K562 (cell line): ENCODE measurements around the gene ACOT13. TPM values are rescaled to one million over a fixed set of nuclear protein-coding genes. Genes with fewer than 3 reads are reported as not detected.

Source experiments
- ETV6 ChIP-seq, 3 experiments: fragments of 150-350 bp in 1 of 3; sonication (generic) in 1 of 3; formaldehyde crosslinking in 1 of 3; IDR thresholded peaks; 2 replicates each; pipeline versions ENCODE4 v1.6.1 to v1.8.0; 2014 to 2022; ENCODE audit warnings: borderline replicate concordance in 2 of 3, low read depth in 2 of 3, antibody characterized with exemption in 1 of 3, low read length in 1 of 3, mild to moderate bottlenecking in 1 of 3, missing genetic modification reagents in 1 of 3
- GATAD2A ChIP-seq: fragments of 450-650 bp; IDR thresholded peaks from 2 replicates; pipeline ENCODE4 v1.6.1; 2017
- MAFK ChIP-seq: IDR thresholded peaks from 2 replicates; pipeline ENCODE4 v1.6.1; 2011; ENCODE audit warnings: low read length, improper control_type of control experiment
- MGA ChIP-seq: fragments of 450-650 bp; IDR thresholded peaks from 2 replicates; pipeline ENCODE4 v1.6.1; 2016; ENCODE audit warnings: mild to moderate bottlenecking, moderate library complexity
- MTA1 ChIP-seq: fragments of 450-650 bp; IDR thresholded peaks from 2 replicates; pipeline ENCODE4 v1.6.1; 2017; ENCODE audit warnings: borderline replicate concordance
- MYBL2 ChIP-seq, 2 experiments: fragments of 450-650 bp in 1 of 2; sonication (generic) in 1 of 2; formaldehyde crosslinking in 1 of 2; IDR thresholded peaks; 2 replicates each; pipeline versions ENCODE4 v1.6.1 to v1.8.1; 2017 to 2022; ENCODE audit warnings: borderline replicate concordance in 1 of 2, inconsistent platforms in 1 of 2, low read depth in 1 of 2, mild to moderate bottlenecking in 1 of 2, missing genetic modification reagents in 1 of 2, moderate library complexity in 1 of 2
- RBM25 ChIP-seq: fragments of 200-400 bp; formaldehyde crosslinking; IDR thresholded peaks from 2 replicates; pipeline ENCODE4 v1.6.1; 2018; ENCODE audit warnings: low read length, low read depth, moderate library complexity; ENCODE audit not compliant: severe bottlenecking
- TFAP4 ChIP-seq: sonication (generic); formaldehyde crosslinking; IDR thresholded peaks from 2 replicates; pipeline ENCODE4 v1.8.0; 2022; ENCODE audit warnings: missing genetic modification reagents, mild to moderate bottlenecking, moderate library complexity, borderline replicate concordance
- YBX1 ChIP-seq: fragments of 450-650 bp; IDR thresholded peaks from 2 replicates; pipeline ENCODE4 v1.7.1; 2016; ENCODE audit warnings: mild to moderate bottlenecking
- ZFX ChIP-seq: sonication (generic); formaldehyde crosslinking; IDR thresholded peaks from 2 replicates; pipeline ENCODE4 v1.8.0; 2022; ENCODE audit warnings: mild to moderate bottlenecking, missing genetic modification reagents, moderate library complexity
- ZNF143 ChIP-seq: sonication (generic); formaldehyde crosslinking; IDR thresholded peaks from 2 replicates; pipeline ENCODE4 v1.9.0; 2022; ENCODE audit warnings: mild to moderate bottlenecking, missing genetic modification reagents
- ZNF212 ChIP-seq: fragments of 450-650 bp; formaldehyde crosslinking; IDR thresholded peaks from 2 replicates; pipeline ENCODE4 v1.4.0; 2020; ENCODE audit warnings: mild to moderate bottlenecking
- ZNF561 ChIP-seq: fragments of 450-650 bp; formaldehyde crosslinking; conservative IDR thresholded peaks from 2 replicates; pipeline ENCODE4 v1.4.0; 2020; ENCODE audit warnings: mild to moderate bottlenecking, moderate library complexity
- ZNF699 ChIP-seq: fragments of 250-450 bp; sonication (Bioruptor Pico); IDR thresholded peaks from 2 replicates; pipeline ENCODE4 v1.8.0; 2021; ENCODE audit warnings: mild to moderate bottlenecking, moderate library complexity; ENCODE audit not compliant: insufficient replicate concordance
- polyA plus RNA-seq, 8 experiments: library from polyadenylated mRNA; depleted of rRNA in 4 of 8; stranded (reverse) in 5 of 8; unstranded in 3 of 8; fragments of >200 nt; fragmentation: Nextera tagmentation in 2 of 8; fragmentation: Illumina TruSeq in 1 of 8; extraction: Ambion mirVana in 2 of 8; extraction: Trizol in 1 of 8; gene quantifications; 2 replicates each; pipeline versions ENCODE4 v1.2.1 to v1.2.3, GENCODE V29; 2011 to 2014; ENCODE audit warnings: inconsistent platforms in 1 of 8, missing spikeins in 1 of 8
- total RNA-seq, 7 experiments: library from RNA; depleted of rRNA in 6 of 7; stranded (reverse); fragments of >200 nt in 6 of 7; fragmentation: Illumina TruSeq in 2 of 7; extraction: Trizol in 2 of 7; gene quantifications; 2 replicates each; pipeline versions ENCODE4 v1.2.1 to v1.2.3, GENCODE V29; 2011 to 2021; ENCODE audit warnings: low replicate concordance in 1 of 7

Gene ACOT13
- total and polyA plus RNA-seq, 9 of the 15 experiments (the other 6 are each of a cell fraction or from before 2014, with no cell fraction given) = 14.1 to 129 (median 65.7) TPM

- TF ChIP-seq MGA = peak; percentile 91
- TF ChIP-seq ZFX (CRISPR knock-in tag) = no peak
- no peak for TF ChIP-seq ZNF561 (CRISPR knock-in tag)
- no peak for TF ChIP-seq ETV6 (IDR thresholded peaks at IDR 0.05; ENCODE audit: borderline replicate concordance in 1 of 2, low read depth in 2 of 2, low read length in 1 of 2)
- TF ChIP-seq ETV6 (CRISPR knock-in tag; IDR thresholded peaks at IDR 0.05; ENCODE audit: borderline replicate concordance) = no peak
- TF ChIP-seq TFAP4 (CRISPR knock-in tag) = no peak
- no peak for TF ChIP-seq ZNF143 (CRISPR knock-in tag)
- no peak for TF ChIP-seq MYBL2 (IDR thresholded peaks at IDR 0.05; ENCODE audit: low read depth)
- TF ChIP-seq MYBL2 (CRISPR knock-in tag; IDR thresholded peaks at IDR 0.05; ENCODE audit: borderline replicate concordance) = no peak
- TF ChIP-seq GATAD2A = 0 out of 2 replicates have a peak, but pooled peaks have one; percentile 11
- no peak for TF ChIP-seq ZNF699 (CRISPR knock-in tag)
- TF ChIP-seq YBX1 = no peak
- TF ChIP-seq ZNF212 (CRISPR knock-in tag) = no peak
- TF ChIP-seq MTA1 = 0 out of 2 replicates have a peak, but pooled peaks have one; percentile 40
- no peak for TF ChIP-seq RBM25
- TF ChIP-seq MAFK = peak; percentile 86
These were observed 8.0 kb upstream of the ACOT13 start (continued) for GRCh38 chr6:24658573-24659560.
